NT2/D1 (cell line): ENCODE results near the gene IGLL5.

ENCODE experiments used
- SUZ12 ChIP-seq: IDR thresholded peaks from 2 replicates; pipeline ENCODE4 v1.6.1; 2011; ENCODE audit not compliant: insufficient read length, insufficient read depth; ENCODE audit errors: extremely low read depth
- YY1 ChIP-seq: IDR thresholded peaks from 2 replicates; pipeline ENCODE4 v1.6.1; 2011; ENCODE audit not compliant: insufficient read length, insufficient read depth
- ZNF274 ChIP-seq: IDR thresholded peaks from 2 replicates; pipeline ENCODE4 v1.6.1; 2011; ENCODE audit warnings: mild to moderate bottlenecking, low read depth, low read length

GRCh38 chr22:22943521-22944267 is 56.1 kb downstream of the IGLL5 start:
- no peak for TF ChIP-seq SUZ12
- TF ChIP-seq ZNF274, result no peak
- no peak for TF ChIP-seq YY1
